MCF 10A (cell line): ENCODE measurements around the gene GNG4. TPM values are rescaled to one million over a fixed set of nuclear protein-coding genes. Genes with fewer than 3 reads are reported as not detected.
"Not testable (repeated sequence)": the region's sequence is repeated elsewhere in the genome, so short reads cannot be mapped to it uniquely, and the experiment has no call there.

ENCODE experiments used
- BruUV-seq: library from RNA; stranded (reverse); fragments of 400-500 nt; replicated peaks from 2 replicates; lab custom pipeline; 2021; lab: Mats Ljungman, UMichigan
- CTCF ChIA-PET: fragments of 300-600 bp; sonication (Branson Sonifier 250); formaldehyde crosslinking; extraction: SDS; loops from one replicate; lab custom pipeline; 2021; ENCODE audit warnings: antibody characterized with exemption, inconsistent platforms; lab: Yijun Ruan, JAX
- POLR2A ChIA-PET: fragments of 300-600, 350-650 bp; sonication (Branson Sonifier 250); formaldehyde crosslinking; extraction: SDS; loops from one replicate; lab custom pipeline; 2020; ENCODE audit warnings: antibody characterized with exemption, inconsistent platforms; lab: Yijun Ruan, JAX
- DNase-seq: peaks from one replicate; pipeline ENCODE4 v3.0.0-alpha.2; 2018; ENCODE audit not compliant: unreplicated experiment
- H3K27ac Mint-ChIP-seq: one replicate; pipeline ENCODE4 v1.8.0; 2022; ENCODE audit warnings: mild to moderate bottlenecking, low read depth, mixed read lengths; ENCODE audit not compliant: unreplicated experiment
- H3K27me3 Mint-ChIP-seq: one replicate; pipeline ENCODE4 v1.8.0; 2022; ENCODE audit warnings: mixed read lengths; ENCODE audit not compliant: insufficient read depth, unreplicated experiment
- H3K36me3 Mint-ChIP-seq: one replicate; pipeline ENCODE4 v1.8.0; 2022; ENCODE audit warnings: mild to moderate bottlenecking, moderate library complexity, mixed read lengths; ENCODE audit not compliant: insufficient read depth, unreplicated experiment
- H3K4me1 Mint-ChIP-seq: one replicate; pipeline ENCODE4 v1.8.0; 2022; ENCODE audit warnings: mixed read lengths; ENCODE audit not compliant: insufficient read depth, unreplicated experiment
- H3K4me3 Mint-ChIP-seq: one replicate; pipeline ENCODE4 v1.8.0; 2022; ENCODE audit warnings: mild to moderate bottlenecking, moderate library complexity, mixed read lengths; ENCODE audit not compliant: unreplicated experiment
- H3K9me3 Mint-ChIP-seq: one replicate; pipeline ENCODE4 v1.8.0; 2022; ENCODE audit warnings: mixed read lengths; ENCODE audit not compliant: unreplicated experiment
- intact Hi-C: fragments of 100-400 bp; cut with micrococcal nuclease; formaldehyde crosslinking; loops from 2 replicates; pipeline ENCODE4 v1.14.1; 2022
- total RNA-seq: library from RNA; stranded (reverse); gene quantifications from 2 replicates; pipeline ENCODE4 v1.2.3, GENCODE V29; 2022
- TF ChIP-seq, protein P1 (sequence below): fragments of 200-600 bp; IDR thresholded peaks from one replicate; pipeline ENCODE4 v1.8.0; 2022; ENCODE audit warnings: antibody characterized with exemption, mild to moderate bottlenecking; ENCODE audit not compliant: unreplicated experiment

GNG4 gene
- total RNA-seq, 1 experiment from 2014 or later = 3.0 TPM

DNA sequence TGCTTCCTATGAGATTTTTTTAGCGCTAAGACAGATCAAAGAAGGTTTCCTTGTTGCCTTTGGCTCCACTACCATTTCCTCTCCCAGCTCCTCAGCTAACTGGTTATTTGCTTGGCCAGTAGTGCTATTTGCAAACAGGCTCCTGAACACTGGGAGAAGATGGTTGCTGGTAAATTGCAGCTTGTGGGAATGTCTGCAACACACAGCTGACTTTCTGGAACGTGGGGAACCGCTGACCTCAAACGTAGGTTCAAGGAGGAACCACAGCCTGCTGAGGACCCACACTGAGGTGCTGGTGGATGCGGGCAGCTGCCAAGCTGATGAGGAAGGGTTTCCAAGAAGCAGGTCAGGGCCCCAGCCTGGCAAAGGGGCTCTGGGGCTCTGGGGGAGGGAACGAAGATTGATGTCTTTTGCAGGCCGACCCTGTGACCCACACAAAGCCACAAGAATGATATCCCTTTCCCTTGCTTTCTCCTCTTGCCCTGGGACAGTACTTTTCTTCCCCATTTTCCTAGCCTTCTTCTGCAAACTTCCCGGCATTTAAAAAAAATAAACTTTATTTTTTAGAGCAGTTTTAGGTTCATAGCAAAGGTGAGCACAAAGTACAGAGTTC, 24.8 kb downstream of the GNG4 start:
- TF ChIP-seq, protein P1, sequence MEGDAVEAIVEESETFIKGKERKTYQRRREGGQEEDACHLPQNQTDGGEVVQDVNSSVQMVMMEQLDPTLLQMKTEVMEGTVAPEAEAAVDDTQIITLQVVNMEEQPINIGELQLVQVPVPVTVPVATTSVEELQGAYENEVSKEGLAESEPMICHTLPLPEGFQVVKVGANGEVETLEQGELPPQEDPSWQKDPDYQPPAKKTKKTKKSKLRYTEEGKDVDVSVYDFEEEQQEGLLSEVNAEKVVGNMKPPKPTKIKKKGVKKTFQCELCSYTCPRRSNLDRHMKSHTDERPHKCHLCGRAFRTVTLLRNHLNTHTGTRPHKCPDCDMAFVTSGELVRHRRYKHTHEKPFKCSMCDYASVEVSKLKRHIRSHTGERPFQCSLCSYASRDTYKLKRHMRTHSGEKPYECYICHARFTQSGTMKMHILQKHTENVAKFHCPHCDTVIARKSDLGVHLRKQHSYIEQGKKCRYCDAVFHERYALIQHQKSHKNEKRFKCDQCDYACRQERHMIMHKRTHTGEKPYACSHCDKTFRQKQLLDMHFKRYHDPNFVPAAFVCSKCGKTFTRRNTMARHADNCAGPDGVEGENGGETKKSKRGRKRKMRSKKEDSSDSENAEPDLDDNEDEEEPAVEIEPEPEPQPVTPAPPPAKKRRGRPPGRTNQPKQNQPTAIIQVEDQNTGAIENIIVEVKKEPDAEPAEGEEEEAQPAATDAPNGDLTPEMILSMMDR = no peak
- DNase-seq = no peak
- H3K4me1 Mint-ChIP-seq = no peaks in the 10 kb centered on the region
- no peak overlapping the region for H3K4me3 Mint-ChIP-seq
- H3K27ac Mint-ChIP-seq = no peak overlapping the region
- no TSS peak for BruUV-seq
- H3K36me3 Mint-ChIP-seq = no peaks in the 10 kb centered on the region
- H3K9me3 Mint-ChIP-seq = no peaks in the 10 kb centered on the region
- ChIA-PET POLR2A (interaction anchor here (0.8 kb wide), 1 partner anchor 29 kb away, joined by 3 read pairs; no protein-coding TSS in a partner anchor), CTCF (interaction anchor here (1.4 to 2.1 kb wide), 4 partner anchors 9 to 109 kb away, joined by 4 to 10 read pairs (median 5); no protein-coding TSS in a partner anchor)
- no peaks in the 10 kb centered on the region for H3K27me3 Mint-ChIP-seq
- intact Hi-C loops = no loop called here

DNA sequence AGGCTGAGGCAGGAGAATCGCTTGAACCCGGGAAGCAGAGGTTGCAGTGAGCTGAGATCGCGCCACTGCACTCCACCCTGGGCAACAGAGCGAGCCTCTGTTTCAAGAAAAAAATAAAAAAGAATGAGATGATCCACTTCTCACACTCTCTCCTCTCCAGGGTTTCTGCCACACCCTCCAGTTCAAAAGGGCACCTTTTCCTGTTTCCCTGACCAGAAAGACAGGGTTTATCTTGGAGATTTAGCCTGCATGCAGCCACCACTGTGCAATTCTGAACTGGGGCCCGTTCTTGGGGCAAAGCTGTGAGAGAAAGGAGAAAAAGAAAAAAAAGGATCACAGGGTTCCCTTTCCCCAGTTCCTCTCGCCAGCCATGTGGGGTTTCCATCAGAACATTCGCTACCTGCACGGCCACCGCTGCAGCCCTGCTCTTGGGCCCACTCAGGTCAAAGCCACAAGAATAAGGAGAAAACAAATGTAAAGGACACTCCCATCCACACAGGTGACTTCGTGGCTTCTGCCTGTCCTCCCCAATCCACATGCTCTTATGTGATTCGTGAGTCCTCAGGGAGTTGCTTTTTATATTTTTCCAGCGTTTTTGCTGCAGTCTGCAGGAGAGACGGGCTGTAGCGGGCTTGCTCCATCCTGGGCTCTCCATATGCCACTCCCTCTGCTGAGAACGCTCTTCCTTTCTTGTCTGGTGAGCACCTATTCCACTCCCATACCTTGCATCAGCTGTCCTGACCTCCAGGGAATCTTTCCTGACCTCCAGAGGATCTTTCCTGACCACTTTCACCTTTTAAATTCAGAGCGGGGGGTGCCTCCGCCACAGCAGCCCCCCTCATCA, 26.4 kb downstream of the GNG4 start:
- intact Hi-C loops = no loop called here
- CTCF ChIA-PET = interaction anchor here (0.5 to 1.9 kb wide), 7 partner anchors 9 to 1939 kb away, joined by 3 to 8 read pairs (median 3); no protein-coding TSS in a partner anchor
- POLR2A ChIA-PET = interaction anchor here (1.1 kb wide), 1 partner anchor 56 kb away, joined by 4 read pairs; no protein-coding TSS in a partner anchor

DNA sequence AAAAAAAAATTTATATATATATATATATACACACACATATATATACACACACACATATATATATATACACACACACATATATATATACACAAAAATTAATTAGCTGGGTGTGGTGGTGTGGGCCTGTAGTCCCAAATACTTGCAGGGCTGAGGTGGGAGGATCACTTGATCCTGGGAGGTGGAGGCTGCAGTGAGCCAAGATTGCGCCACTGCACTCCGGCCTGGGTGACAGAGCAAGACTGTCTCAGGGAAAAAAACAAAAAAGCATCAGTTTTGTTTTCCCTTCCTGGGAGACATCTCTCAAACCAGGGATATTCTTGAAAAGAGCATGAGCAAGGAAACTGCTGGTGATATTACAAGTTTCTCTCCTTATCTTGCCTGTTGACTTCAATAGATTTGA, 30.4 kb downstream of the GNG4 start:
- H3K27ac Mint-ChIP-seq, H3K4me1 Mint-ChIP-seq, intact Hi-C loops, BruUV-seq, DNase-seq, H3K9me3 Mint-ChIP-seq, H3K27me3 Mint-ChIP-seq, H3K36me3 Mint-ChIP-seq, H3K4me3 Mint-ChIP-seq: not testable (repeated sequence)
- ChIA-PET POLR2A (interaction anchor here (0.6 kb wide), 1 partner anchor 155 kb away, joined by 4 read pairs; no protein-coding TSS in a partner anchor), CTCF (interaction anchor here (0.7 to 1.4 kb wide), 8 partner anchors 10 to 165 kb away, joined by 3 read pairs; no protein-coding TSS in a partner anchor)

More for the DNA sequence above, 26.4 kb downstream of the GNG4 start:
- no peak overlapping the region for H3K27ac Mint-ChIP-seq
- no peaks in the 10 kb centered on the region for H3K4me1 Mint-ChIP-seq
- no peak for DNase-seq
- no TSS peak for BruUV-seq
- no peaks in the 10 kb centered on the region for H3K36me3 Mint-ChIP-seq
- TF ChIP-seq, protein P1 = no peak
- no peaks in the 10 kb centered on the region for H3K27me3 Mint-ChIP-seq
- H3K4me3 Mint-ChIP-seq = no peak overlapping the region
- H3K9me3 Mint-ChIP-seq = no peaks in the 10 kb centered on the region

DNA sequence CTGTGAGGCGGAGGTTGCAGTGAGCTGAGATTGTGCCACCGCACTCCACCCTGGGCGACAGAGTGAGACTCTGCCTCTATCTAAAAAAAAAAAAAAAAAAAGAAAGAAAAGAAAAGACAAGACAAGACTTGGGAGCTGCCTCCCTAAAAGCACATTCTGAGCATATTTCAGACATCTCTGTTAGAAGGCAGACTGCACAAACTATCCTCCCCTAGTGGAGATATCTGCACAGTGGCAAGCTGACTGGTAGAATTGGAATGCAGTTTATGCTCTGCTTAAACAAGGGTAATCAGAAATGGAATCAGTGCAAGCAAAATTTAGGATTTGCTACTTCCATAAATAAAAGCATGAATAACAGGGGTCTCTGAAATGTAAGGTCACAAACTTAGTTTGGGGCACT, 31.8 kb downstream of the GNG4 start:
- ChIA-PET POLR2A (no interaction called here), CTCF (interaction anchor here (0.6 to 1.5 kb wide), 9 partner anchors 14 to 963 kb away, joined by 3 to 6 read pairs (median 4); no protein-coding TSS in a partner anchor)
- no peaks in the 10 kb centered on the region for H3K36me3 Mint-ChIP-seq
- H3K27me3 Mint-ChIP-seq = no peaks in the 10 kb centered on the region
- no peak overlapping the region for H3K4me3 Mint-ChIP-seq
- no peaks in the 10 kb centered on the region for H3K9me3 Mint-ChIP-seq
- no TSS peak for BruUV-seq
- H3K27ac Mint-ChIP-seq = no peak overlapping the region
- DNase-seq = no peak
- peaks cover 6% of the 10 kb centered on the region for H3K4me1 Mint-ChIP-seq
- TF ChIP-seq, protein P1 = peak; percentile 31
- intact Hi-C loops = no loop called here
